SK-N-DZ (cell line): Measurements from ENCODE around the gene ZKSCAN1.
A peak's percentile ranks its signal among the peaks of the same experiment; 100 is the strongest.
"Not testable (repeated sequence)": the region's sequence is repeated elsewhere in the genome, so short reads cannot be mapped to it uniquely, and the experiment has no call there.

Source experiments
- DNase-seq: peaks from one replicate; pipeline ENCODE4 v3.0.0-alpha.2; 2015; ENCODE audit warnings: low spot score

Gene ZKSCAN1

DNA sequence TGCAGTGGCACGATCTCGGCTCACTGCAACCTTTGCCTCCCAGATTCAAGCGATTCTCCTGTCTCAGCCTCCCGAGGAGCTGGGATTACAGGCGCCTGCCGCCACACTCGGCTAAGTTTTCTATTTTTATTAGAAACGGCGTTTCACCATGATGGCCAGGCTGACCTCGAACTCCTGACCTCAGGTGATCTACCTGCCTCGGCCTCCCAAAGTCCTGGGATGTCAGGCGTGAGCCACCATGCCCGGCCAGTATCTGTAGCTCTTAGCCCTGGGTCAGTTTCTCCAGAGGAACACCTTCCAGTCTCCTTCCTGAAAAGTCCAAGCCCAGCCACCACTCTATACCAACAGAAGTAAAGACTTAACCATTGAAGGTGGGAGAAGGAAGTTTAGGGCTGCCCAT lies 15.2 kb upstream of the ZKSCAN1 start:
- no peak for DNase-seq

DNA sequence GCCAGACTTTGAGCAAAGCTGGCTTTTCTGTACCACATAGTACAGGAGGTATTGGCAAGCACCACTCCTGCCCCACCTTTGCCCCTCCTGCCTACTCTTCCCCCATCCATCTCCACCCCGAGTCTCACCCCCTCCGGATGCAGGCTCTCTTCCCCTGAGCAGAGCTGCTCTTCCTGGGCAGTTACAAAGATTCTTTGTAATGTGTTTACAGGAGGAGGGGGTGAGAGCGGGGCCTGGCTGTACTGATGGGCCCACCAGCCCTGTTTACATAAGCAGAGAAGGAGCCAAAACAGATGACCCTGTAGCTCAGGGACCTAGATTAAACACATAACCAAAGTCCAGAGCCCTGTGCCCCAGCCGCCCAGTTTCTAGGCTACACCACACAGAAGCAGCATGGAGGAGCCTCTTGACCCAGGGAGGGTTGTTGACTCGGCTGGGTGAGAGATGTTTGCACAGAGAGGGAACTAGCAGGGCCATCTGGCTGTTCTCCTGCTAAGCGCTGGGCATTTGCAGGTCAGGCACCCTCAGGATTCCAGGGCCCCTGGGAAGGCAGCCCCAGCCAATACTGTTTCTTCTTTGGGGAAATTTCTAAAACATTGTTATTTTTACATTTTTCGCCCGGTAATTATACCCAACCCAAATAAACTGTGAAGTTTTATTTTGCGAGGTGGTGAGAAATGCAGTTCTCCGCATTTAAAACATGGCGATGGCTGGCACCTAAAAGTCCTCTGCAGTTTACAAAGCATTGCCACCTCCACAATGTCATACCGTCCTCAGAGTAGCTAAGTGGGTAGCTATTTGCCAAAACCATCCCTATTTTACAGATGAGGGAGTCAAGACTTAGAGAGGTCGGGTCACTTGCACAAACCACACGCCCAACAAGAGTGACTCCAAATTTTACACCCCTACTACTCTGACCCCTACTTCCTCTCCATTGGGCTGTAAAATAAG lies 11.4 kb upstream of the ZKSCAN1 start:
- DNase-seq: peak; percentile 28

DNA sequence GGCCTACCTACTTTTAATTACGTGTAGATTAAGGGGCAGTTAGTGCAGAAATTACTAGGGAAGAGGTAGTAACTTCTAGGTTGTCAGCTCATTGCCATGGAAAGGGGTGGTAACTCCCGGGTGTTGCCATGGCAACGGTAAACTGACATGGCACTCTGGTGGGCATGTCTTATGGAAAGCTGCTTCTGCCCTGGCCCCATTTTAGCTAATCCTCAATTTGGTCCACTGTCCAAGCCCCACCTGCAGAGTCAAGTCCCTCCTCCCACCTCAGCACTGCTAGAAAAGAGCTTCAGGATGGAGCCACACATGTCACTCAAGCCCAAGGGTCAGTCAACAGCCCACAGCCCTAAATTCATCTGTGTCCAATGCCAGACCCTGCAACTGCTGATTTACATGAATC lies 7.5 kb upstream of the ZKSCAN1 start:
- DNase-seq: no peak

DNA sequence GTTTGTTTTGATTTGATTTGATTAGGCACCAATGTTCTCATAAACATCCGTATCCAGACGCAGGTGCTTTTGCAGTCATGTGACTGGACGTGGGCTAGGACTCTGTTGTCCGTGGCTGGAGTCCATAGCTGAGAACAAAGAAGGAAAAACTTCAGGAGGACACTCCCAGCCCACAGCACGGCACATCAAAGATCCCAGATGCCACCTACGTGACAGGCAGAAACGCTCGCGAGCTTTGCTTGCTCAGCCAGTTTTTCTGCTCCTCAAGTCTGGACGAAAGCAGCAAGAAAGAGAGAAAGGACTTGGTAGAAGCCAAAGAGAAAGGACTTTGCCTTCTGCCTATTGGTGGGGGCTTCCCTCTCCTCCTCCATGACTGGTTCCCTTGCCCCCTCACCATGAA lies 6.9 kb upstream of the ZKSCAN1 start:
- peak; percentile 38 for DNase-seq

DNA sequence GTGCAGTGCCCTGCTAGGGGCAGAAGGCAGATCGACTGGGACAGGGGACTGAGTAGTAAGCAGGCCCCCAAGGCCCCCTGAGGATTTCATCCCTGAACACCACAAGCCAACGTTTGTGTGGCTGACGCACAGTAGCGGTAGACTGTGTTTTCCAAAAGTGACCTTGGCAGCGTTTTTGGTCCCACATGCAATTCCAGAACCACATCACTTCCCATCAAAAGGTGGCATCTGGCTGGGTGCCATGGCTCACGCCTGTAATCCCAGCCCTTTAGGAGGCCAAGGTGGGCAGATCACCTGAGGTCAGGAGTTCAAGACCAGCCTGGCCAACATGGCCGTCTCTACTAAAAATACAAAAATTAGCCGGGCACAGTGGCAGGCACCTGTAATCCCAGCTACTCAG lies 5.4 kb upstream of the ZKSCAN1 start:
- DNase-seq: not testable (repeated sequence)

DNA sequence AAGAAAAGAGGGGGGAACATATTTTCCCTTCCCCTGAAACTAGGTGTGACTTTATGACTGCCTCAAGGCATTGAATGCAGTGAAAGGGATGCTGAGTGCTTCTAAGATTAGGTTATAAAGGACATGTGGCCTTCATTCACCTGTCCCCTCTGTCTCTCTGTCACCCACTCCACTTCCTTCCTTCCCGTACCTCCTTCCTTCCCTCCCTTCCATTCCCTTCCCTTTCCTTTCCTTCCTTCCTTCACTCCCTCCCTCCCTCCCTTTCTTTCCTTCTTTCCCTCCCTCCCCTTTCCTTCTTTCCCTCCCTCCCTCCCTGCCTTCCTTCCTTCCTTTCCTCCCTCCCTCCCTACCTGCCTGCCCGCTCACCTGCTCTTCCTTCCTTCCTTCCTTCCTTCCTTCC lies 4.5 kb upstream of the ZKSCAN1 start:
- DNase-seq: no peak

DNA sequence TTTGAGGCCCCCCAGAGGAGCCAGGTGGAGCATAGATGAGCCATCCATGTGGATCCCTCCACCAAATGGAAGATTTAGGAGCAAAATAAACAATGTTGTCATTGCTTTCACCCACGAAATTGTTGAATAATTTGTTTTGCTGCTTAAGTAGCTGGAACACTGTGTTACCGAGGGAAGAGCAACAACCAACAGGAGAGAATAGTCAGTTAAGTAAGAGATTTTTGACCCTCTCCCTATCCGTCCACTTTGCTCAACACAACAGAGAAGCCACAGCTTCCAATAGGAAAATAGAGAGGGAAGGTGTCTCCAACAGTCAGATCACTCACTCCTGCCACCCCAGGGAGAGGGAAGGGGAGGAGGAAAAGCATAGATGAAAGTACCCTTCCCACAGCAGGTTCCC lies 3.9 kb upstream of the ZKSCAN1 start:
- DNase-seq: no peak

DNA sequence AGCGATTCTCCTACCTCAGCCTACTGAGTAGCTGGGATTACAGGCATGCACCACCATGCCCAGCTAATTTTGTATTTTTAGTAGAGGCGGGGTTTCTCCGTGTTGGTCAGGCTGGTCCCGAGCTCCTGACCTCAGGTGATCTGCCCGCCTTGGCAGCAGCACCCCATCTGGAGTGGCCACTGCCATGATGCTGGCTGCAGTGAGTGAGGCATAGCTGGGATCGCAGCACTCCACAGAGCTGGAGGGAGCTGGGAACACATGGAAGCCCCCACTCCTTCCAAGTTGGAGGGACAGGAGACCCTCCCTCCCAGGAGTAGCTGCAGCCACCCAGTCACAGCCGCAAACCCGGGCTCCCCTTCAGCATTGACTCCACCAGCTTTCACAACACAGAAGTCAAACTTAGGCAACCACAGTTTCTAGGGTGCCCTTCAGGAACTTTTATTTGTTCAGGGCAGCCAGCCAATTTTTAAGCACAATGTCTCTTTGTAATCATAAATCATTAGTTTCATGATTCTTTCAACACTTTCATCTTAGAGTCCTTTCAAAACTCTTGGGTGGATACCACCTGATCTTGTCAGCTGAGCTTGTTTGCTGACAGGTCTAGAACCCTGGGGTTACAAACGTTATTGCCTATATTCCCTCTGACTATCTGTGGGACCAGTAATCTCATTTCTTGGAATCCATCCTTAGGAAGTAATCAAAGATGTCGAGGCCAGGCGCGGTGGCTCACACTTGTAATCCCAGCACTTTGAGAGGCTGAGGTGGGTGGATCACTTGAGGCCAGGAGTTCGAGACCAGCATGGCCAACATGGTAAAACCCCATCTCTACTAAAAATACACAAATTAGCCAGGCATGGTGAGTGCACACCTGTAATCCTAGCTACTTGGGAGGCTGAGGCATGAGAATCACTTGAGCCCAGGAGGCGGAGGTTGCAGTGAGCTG lies 2.7 kb upstream of the ZKSCAN1 start:
- DNase-seq: not testable (repeated sequence)

DNA sequence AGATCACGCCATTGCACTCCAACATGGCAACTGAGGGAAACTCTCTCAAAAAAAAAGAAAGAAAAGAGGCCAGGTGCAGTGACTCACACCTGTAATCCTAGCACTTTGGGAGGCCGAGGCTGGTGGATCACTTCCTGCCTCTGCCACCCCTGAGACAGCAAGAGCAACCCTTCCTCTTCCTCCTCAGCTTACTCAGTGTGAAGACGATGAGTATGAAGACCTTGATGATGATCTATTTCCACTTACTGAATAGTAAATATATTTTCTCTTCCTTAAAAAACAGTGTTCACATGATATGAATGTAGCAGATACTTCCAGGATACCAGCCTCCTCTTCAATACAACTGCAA lies 2.1 kb upstream of the ZKSCAN1 start:
- no peak for DNase-seq

DNA sequence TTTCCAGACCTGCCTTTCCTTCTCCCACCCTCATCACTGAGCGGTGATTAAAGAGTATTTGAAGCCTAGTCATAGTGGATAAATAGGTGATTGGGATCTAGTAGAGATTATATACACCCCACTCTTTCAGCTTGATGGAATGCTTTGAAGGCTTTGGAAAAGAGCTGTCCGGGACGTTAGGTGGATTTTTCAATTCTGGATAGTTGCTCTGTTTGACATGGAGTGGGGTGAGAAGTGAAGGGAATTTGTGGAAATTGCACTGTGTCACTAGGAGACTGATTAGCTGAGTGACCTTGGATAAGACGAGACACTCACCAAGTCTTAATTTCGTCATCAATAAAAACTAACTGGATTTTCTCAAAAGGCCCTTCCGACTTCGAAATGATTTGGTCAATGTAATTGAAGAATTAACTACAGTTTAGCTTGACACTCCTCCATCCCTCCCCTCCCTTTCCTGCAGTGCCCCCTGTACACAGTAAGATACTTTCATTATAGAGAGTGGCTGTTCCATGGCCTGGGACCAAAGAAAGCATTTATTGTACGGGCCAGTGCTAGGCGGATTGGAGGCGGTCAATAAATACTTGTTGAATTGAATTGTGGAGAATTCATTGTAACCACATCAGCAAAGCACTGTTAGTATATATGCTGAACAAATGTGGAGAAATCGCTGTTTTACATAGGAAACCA lies 962 bp downstream of the ZKSCAN1 start:
- no peak for DNase-seq

DNA sequence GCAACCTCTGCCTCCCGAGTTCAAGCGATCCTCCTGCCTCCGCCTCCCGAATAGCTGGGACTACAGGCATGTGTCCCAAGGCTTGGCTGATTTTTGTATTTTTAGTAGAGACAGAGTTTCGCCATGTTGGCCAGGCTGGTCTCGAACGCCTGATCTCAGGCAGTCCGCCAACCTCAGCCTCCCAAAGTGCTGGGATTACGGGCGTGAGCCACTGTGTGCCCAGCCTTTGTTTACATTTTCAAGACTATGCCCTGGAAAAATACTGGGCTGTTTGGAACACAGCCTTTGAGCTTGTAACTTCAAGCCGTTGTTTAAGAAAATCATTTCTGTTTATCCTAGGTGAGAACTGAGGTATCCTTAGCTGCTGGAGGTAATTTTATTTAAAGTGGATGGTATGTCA lies 1.9 kb downstream of the ZKSCAN1 start:
- no peak for DNase-seq

DNA sequence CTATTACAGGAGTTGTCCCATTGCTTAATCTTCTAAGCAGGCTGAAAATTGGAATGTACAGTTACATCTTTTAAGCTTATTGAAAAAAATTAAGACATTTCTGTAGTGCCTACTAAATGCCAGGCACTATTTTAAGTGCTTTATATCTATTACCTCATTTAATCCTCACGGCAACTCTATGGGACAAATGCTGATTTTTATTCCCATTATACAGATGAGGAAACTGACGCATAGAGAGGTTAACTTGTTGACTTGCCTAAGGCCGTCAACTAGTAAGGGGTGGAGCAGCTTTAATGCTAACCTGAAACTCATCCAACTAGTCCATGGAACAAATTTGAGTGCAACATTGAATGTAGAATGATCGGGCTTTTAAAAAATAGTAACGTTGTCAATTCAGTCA lies 2.5 kb downstream of the ZKSCAN1 start:
- no peak for DNase-seq

DNA sequence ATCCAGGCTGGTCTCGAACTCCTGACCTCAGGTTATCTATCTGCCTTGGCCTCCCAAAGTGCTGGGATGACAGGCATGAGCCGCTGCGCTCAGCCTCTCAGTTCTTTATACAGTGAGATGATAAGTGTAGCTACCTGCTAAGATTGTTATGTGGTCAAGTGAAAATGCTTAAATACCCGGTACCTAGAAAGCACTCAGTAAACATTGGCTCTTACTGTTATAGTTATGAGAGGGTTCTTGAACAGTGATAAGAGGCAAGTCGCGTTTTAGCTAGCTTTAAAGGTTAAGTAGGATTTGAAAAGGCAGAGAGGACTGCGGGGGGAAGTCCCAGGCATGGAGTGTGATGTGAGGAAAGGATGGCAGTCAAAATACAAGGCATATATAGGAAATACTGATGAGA lies 4.5 kb downstream of the ZKSCAN1 start:
- DNase-seq: no peak

DNA sequence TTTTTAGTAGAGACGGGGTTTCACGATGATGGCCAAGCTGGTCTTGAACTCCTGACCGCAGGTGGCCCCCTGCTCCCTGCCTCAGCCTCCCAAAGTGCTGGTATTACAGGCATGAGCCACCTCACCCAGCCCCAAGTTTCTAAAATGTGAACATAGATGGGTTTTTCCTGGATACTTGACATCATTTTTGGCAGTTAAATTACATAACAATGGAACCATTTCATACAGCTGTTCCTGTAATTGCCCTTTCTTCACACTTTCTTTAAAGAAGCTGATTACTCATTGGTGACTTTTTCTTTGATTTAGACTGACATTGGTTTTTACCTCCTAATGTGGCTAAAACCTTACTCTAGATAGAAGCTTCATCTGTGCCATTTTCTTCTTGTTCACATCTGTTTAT lies 5.9 kb downstream of the ZKSCAN1 start:
- no peak for DNase-seq

DNA sequence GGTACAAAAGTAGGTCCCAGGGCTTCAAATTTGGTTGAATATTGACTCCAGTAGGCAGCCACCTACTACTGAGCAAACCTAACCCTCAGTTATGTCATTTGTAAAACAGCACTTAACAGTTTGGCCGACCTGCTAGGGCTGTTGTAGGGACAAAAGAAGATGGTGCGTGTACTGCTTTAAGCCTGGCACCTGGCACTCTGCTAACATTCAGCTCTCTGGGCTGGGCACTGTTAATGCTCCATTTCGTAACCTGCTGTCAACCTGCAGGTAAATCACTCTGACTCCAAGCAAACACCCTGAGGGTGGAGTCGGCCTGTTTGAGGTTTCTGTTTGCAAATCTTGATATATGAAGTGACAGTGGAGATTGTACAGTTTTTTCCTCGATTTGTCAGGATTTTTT lies 7.2 kb downstream of the ZKSCAN1 start:
- DNase-seq: no peak

DNA sequence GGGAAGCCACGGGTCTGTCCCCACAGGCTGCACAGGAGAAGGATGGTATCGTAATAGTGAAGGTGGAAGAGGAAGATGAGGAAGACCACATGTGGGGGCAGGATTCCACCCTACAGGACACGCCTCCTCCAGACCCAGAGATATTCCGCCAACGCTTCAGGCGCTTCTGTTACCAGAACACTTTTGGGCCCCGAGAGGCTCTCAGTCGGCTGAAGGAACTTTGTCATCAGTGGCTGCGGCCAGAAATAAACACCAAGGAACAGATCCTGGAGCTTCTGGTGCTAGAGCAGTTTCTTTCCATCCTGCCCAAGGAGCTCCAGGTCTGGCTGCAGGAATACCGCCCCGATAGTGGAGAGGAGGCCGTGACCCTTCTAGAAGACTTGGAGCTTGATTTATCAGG lies 8.1 kb downstream of the ZKSCAN1 start:
- DNase-seq: no peak

DNA sequence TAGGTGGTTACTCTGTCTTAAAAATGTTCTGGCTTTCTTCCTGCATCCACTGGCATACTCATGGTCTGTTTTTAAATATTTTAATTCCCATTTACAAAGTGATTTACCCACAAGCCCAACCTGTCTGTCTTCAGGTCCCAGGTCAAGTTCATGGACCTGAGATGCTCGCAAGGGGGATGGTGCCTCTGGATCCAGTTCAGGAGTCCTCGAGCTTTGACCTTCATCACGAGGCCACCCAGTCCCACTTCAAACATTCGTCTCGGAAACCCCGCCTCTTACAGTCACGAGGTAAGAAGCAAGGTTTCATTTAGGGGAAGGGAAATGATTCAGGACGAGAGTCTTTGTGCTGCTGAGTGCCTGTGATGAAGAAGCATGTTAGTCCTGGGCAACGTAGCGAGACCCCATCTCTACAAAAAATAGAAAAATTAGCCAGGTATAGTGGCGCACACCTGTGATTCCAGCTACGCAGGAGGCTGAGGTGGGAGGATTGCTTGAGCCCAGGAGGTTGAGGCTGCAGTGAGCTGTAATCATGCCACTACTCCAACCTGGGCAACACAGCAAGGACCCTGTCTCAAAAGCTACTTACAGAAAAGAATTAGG lies 8.7 kb downstream of the ZKSCAN1 start:
- no peak for DNase-seq

DNA sequence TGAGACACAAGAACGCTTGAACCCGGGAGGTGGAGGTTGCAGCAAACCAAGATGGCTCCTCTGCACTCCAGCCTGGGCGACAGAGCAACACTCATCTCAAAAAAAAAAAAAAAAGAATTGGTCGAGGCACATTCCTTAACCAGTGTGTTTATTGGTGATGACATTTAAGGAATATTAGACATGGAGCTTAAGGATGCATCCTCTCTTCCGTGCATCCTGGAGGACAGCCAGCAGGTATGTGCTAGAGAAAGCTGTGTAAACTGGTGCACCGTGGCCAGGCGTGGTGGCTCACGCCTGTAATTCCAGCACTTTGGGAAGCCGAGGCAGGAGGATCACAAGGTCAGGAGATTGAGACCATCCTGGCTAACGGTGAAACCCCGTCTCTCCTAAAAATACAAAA lies 11.8 kb downstream of the ZKSCAN1 start:
- DNase-seq: no peak

DNA sequence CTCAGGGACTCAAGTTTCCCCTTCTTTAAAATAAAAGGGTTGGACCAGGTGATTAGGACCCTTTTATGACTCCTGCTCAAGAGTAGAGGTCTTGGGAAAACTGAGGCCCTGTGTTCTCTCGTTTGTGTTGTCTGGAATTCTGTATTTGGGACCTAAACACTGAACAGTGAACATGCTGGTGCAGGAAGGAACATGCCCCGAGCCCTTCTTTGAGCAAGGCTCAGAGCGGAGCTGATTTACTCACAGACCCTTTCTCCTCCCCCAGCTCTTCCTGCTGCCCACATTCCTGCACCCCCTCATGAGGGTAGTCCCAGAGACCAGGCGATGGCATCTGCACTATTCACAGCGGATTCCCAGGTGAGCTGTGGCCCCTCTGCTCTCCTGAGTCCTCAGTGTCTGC lies 14.2 kb downstream of the ZKSCAN1 start:
- DNase-seq: no peak

DNA sequence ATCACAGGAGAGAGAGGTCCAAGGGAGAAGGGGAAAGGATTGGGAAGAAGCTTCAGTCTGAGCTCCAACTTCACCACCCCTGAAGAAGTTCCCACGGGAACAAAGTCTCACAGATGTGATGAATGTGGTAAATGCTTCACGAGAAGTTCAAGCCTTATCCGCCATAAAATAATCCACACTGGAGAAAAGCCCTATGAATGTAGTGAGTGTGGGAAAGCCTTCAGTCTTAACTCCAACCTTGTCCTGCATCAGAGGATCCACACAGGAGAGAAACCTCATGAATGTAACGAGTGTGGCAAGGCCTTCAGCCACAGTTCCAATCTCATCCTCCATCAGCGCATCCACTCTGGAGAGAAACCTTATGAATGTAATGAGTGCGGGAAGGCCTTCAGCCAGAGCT lies 18.1 kb downstream of the ZKSCAN1 start:
- no peak for DNase-seq

DNA sequence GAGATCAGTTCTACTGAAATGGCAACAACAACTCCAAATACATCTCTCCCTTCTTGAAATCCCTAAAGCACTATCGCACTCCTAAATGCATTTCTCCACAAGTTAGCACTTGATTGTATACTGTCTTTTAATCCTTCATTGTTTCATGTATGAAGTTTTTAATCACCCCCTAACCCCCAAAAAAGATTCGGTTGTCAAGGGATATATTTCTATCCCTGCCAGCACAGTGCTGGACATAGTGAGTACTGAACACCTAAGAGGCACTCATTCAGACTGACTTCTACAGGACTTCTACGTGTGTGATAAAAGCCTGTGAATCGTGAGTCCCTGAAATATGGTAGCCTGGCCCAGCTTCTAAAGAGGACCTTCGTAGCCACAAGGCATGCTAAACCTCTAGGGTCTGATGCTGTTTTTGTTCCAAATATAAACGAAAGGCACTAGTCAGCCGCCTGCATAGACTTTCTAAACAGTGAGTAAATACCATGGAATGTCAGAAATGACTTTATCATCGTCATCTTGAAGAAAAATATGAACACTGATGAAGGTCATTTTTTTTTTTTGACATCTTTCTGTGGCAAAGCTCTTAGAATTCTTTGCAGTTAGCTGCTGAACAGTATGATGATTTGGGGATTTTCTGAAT lies 19.6 kb downstream of the ZKSCAN1 start:
- DNase-seq: no peak
